GM23338 (cell line): Measurements from ENCODE around the gene ITIH5. TPM values are rescaled to one million over a fixed set of nuclear protein-coding genes. Genes with fewer than 3 reads are reported as not detected.

Source experiments
- ATAC-seq: fragments of 200-7000 bp; cut with Tn5 transposase; 3 replicates; pipeline ENCODE4 v1.9.1; 2020
- DNase-seq: peaks from one replicate; pipeline ENCODE4 v3.0.0-alpha.2; 2015; ENCODE audit warnings: low spot score
- H2AFZ ChIP-seq: fragments of 200-600 bp; sonication (generic); 2 replicates; pipeline ENCODE4 v1.8.0; 2016; ENCODE audit warnings: antibody characterized with exemption, mild to moderate bottlenecking, moderate library complexity
- H3F3A ChIP-seq: fragments of 200-600 bp; sonication (generic); replicated peaks from 2 replicates; pipeline ENCODE4 v1.8.0; 2017; ENCODE audit warnings: antibody characterized with exemption, mixed run types, low read depth
- H3K27ac ChIP-seq: fragments of 200-600 bp; sonication (generic); 2 replicates; pipeline ENCODE4 v1.6.1; 2016; ENCODE audit warnings: low read depth
- H3K27me3 ChIP-seq: fragments of 200-600 bp; sonication (generic); 2 replicates; pipeline ENCODE4 v1.8.0; 2016; ENCODE audit warnings: mild to moderate bottlenecking, mixed run types, moderate library complexity; ENCODE audit not compliant: insufficient read depth
- H3K36me3 ChIP-seq: fragments of 200-600 bp; sonication (generic); 2 replicates; pipeline ENCODE4 v1.8.0; 2016; ENCODE audit warnings: mild to moderate bottlenecking; ENCODE audit not compliant: insufficient read depth
- H3K4me1 ChIP-seq: fragments of 200-600 bp; sonication (generic); 2 replicates; pipeline ENCODE4 v1.8.0; 2016; ENCODE audit warnings: mild to moderate bottlenecking, moderate library complexity; ENCODE audit not compliant: insufficient read depth
- H3K4me2 ChIP-seq: fragments of 200-600 bp; sonication (generic); 2 replicates; pipeline ENCODE4 v1.7.1; 2017; ENCODE audit warnings: mixed run types
- H3K4me3 ChIP-seq: fragments of 200-600 bp; sonication (generic); 2 replicates; pipeline ENCODE4 v1.6.1; 2016; ENCODE audit warnings: mixed run types
- H3K79me2 ChIP-seq: fragments of 200-600 bp; sonication (generic); replicated peaks from 2 replicates; pipeline ENCODE4 v1.8.0; 2017; ENCODE audit warnings: mild to moderate bottlenecking; ENCODE audit not compliant: insufficient read depth
- H3K9me2 ChIP-seq: fragments of 200-600 bp; sonication (generic); 2 replicates; pipeline ENCODE4 v1.8.0; 2017; ENCODE audit not compliant: insufficient read depth
- H4K20me1 ChIP-seq: fragments of 200-600 bp; sonication (generic); replicated peaks from 2 replicates; pipeline ENCODE4 v1.8.0; 2017; ENCODE audit warnings: mild to moderate bottlenecking; ENCODE audit not compliant: insufficient read depth
- H3K27ac Mint-ChIP-seq: 2 replicates; pipeline ENCODE4 v1.8.0; 2020; ENCODE audit warnings: inconsistent platforms, mild to moderate bottlenecking, moderate library complexity, mixed read lengths
- H3K27me3 Mint-ChIP-seq: 3 replicates; pipeline ENCODE4 v1.8.0; 2022; ENCODE audit warnings: low read depth, mild to moderate bottlenecking, moderate library complexity, mixed read lengths, inconsistent platforms; ENCODE audit not compliant: insufficient read depth, poor library complexity
- H3K36me3 Mint-ChIP-seq: 3 replicates; pipeline ENCODE4 v1.8.0; 2021; ENCODE audit warnings: low read depth, mild to moderate bottlenecking, inconsistent platforms, moderate library complexity, mixed read lengths
- H3K4me1 Mint-ChIP-seq: 3 replicates; pipeline ENCODE4 v1.8.0; 2020; ENCODE audit warnings: mild to moderate bottlenecking, inconsistent platforms, mixed read lengths
- H3K4me3 Mint-ChIP-seq: 3 replicates; pipeline ENCODE4 v1.8.0; 2021; ENCODE audit warnings: moderate library complexity, mild to moderate bottlenecking, inconsistent platforms, mixed read lengths
- H3K9me3 Mint-ChIP-seq: 3 replicates; pipeline ENCODE4 v1.8.0; 2020; ENCODE audit warnings: moderate library complexity, mild to moderate bottlenecking, inconsistent platforms, mixed read lengths
- JUNB ChIP-seq: IDR thresholded peaks from one replicate; pipeline ENCODE4 v1.6.1; 2016; ENCODE audit warnings: antibody characterized with exemption; ENCODE audit not compliant: unreplicated experiment
- STAT1 ChIP-seq: IDR thresholded peaks from one replicate; pipeline ENCODE4 v1.6.1; 2016; ENCODE audit warnings: antibody characterized with exemption; ENCODE audit not compliant: unreplicated experiment
- ZNF331 ChIP-seq: fragments of 250-450 bp; sonication (Bioruptor Pico); IDR thresholded peaks from 2 replicates; pipeline ENCODE4 v1.5.0; 2020; ENCODE audit warnings: low read depth, mild to moderate bottlenecking, moderate library complexity
- polyA plus RNA-seq: library from polyadenylated mRNA; unstranded; fragments of >200 nt; fragmentation: Nextera tagmentation; extraction: Ambion mirVana; gene quantifications from 2 replicates; pipeline ENCODE4 v1.2.1, GENCODE V29; 2016
- total RNA-seq: library from RNA; depleted of rRNA; stranded (reverse); fragments of >200 nt; shearing (Covaris generic); gene quantifications from 2 replicates; pipeline ENCODE4 v1.2.3, GENCODE V29; 2014
- TF ChIP-seq, protein P1 (sequence below): IDR thresholded peaks from 2 replicates; pipeline ENCODE4 v1.6.1; 2016; ENCODE audit warnings: antibody characterized with exemption
- TF ChIP-seq, protein P2 (sequence below): fragments of 250-450 bp; sonication (Bioruptor Pico); IDR thresholded peaks from 2 replicates; pipeline ENCODE4 v1.5.0; 2020; ENCODE audit warnings: mild to moderate bottlenecking, moderate library complexity
- TF ChIP-seq, protein P3 (sequence below): IDR thresholded peaks from one replicate; pipeline ENCODE4 v1.6.1; 2018; ENCODE audit warnings: antibody characterized with exemption; ENCODE audit not compliant: unreplicated experiment
- TF ChIP-seq, protein P4 (sequence below), 2 experiments: fragments of 200-600 bp in 1 of 2; sonication (generic) in 1 of 2; conservative IDR thresholded peaks; 2 replicates each; pipeline versions ENCODE4 v1.5.1 to v1.6.1; 2016 to 2017; ENCODE audit warnings: antibody characterized with exemption in 2 of 2, low read depth in 2 of 2, mild to moderate bottlenecking in 2 of 2, moderate library complexity in 1 of 2

Gene ITIH5
- total and polyA plus RNA-seq, 2 experiments from 2014 or later = 0.99 to 2.2 TPM

DNA sequence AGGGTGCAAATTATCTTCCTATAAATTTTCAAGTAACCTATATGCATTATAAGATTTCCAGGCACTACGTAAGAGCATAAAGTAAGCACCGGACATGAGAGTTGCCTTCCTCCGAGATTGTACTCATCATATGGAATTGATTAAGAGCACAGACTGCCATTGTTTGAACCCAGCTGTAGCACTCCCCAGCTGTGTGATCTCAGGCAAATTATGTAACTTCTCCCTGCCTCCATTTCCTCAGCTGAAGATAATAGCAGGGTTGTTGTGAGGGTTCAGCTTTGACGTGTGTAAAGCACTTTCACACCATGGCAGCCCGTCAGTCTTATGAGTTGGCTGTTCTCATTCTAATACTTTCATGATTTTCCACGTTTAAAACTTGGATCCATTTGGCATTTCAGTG, 122.6 kb downstream of the ITIH5 start:
- H3K4me3 ChIP-seq = no peak overlapping the region
- no peaks in the 10 kb centered on the region for H4K20me1 ChIP-seq
- TF ChIP-seq, protein P1, sequence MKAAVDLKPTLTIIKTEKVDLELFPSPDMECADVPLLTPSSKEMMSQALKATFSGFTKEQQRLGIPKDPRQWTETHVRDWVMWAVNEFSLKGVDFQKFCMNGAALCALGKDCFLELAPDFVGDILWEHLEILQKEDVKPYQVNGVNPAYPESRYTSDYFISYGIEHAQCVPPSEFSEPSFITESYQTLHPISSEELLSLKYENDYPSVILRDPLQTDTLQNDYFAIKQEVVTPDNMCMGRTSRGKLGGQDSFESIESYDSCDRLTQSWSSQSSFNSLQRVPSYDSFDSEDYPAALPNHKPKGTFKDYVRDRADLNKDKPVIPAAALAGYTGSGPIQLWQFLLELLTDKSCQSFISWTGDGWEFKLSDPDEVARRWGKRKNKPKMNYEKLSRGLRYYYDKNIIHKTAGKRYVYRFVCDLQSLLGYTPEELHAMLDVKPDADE = no peak
- TF ChIP-seq, protein P2, sequence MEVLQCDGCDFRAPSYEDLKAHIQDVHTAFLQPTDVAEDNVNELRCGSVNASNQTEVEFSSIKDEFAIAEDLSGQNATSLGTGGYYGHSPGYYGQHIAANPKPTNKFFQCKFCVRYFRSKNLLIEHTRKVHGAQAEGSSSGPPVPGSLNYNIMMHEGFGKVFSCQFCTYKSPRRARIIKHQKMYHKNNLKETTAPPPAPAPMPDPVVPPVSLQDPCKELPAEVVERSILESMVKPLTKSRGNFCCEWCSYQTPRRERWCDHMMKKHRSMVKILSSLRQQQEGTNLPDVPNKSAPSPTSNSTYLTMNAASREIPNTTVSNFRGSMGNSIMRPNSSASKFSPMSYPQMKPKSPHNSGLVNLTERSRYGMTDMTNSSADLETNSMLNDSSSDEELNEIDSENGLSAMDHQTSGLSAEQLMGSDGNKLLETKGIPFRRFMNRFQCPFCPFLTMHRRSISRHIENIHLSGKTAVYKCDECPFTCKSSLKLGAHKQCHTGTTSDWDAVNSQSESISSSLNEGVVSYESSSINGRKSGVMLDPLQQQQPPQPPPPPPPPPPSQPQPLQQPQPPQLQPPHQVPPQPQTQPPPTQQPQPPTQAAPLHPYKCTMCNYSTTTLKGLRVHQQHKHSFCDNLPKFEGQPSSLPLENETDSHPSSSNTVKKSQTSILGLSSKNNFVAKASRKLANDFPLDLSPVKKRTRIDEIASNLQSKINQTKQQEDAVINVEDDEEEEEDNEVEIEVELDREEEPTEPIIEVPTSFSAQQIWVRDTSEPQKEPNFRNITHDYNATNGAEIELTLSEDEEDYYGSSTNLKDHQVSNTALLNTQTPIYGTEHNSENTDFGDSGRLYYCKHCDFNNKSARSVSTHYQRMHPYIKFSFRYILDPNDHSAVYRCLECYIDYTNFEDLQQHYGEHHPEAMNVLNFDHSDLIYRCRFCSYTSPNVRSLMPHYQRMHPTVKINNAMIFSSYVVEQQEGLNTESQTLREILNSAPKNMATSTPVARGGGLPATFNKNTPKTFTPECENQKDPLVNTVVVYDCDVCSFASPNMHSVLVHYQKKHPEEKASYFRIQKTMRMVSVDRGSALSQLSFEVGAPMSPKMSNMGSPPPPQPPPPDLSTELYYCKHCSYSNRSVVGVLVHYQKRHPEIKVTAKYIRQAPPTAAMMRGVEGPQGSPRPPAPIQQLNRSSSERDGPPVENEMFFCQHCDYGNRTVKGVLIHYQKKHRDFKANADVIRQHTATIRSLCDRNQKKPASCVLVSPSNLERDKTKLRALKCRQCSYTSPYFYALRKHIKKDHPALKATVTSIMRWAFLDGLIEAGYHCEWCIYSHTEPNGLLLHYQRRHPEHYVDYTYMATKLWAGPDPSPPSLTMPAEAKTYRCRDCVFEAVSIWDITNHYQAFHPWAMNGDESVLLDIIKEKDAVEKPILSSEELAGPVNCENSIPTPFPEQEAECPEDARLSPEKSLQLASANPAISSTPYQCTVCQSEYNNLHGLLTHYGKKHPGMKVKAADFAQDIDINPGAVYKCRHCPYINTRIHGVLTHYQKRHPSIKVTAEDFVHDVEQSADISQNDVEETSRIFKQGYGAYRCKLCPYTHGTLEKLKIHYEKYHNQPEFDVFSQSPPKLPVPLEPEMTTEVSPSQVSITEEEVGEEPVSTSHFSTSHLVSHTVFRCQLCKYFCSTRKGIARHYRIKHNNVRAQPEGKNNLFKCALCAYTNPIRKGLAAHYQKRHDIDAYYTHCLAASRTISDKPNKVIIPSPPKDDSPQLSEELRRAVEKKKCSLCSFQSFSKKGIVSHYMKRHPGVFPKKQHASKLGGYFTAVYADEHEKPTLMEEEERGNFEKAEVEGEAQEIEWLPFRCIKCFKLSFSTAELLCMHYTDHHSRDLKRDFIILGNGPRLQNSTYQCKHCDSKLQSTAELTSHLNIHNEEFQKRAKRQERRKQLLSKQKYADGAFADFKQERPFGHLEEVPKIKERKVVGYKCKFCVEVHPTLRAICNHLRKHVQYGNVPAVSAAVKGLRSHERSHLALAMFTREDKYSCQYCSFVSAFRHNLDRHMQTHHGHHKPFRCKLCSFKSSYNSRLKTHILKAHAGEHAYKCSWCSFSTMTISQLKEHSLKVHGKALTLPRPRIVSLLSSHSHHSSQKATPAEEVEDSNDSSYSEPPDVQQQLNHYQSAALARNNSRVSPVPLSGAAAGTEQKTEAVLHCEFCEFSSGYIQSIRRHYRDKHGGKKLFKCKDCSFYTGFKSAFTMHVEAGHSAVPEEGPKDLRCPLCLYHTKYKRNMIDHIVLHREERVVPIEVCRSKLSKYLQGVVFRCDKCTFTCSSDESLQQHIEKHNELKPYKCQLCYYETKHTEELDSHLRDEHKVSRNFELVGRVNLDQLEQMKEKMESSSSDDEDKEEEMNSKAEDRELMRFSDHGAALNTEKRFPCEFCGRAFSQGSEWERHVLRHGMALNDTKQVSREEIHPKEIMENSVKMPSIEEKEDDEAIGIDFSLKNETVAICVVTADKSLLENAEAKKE (CRISPR knock-in tag) = no peak
- TF ChIP-seq STAT1 (no peak), ZNF331 (CRISPR knock-in tag) (no peak), JUNB (no peak)
- TF ChIP-seq, protein P3, sequence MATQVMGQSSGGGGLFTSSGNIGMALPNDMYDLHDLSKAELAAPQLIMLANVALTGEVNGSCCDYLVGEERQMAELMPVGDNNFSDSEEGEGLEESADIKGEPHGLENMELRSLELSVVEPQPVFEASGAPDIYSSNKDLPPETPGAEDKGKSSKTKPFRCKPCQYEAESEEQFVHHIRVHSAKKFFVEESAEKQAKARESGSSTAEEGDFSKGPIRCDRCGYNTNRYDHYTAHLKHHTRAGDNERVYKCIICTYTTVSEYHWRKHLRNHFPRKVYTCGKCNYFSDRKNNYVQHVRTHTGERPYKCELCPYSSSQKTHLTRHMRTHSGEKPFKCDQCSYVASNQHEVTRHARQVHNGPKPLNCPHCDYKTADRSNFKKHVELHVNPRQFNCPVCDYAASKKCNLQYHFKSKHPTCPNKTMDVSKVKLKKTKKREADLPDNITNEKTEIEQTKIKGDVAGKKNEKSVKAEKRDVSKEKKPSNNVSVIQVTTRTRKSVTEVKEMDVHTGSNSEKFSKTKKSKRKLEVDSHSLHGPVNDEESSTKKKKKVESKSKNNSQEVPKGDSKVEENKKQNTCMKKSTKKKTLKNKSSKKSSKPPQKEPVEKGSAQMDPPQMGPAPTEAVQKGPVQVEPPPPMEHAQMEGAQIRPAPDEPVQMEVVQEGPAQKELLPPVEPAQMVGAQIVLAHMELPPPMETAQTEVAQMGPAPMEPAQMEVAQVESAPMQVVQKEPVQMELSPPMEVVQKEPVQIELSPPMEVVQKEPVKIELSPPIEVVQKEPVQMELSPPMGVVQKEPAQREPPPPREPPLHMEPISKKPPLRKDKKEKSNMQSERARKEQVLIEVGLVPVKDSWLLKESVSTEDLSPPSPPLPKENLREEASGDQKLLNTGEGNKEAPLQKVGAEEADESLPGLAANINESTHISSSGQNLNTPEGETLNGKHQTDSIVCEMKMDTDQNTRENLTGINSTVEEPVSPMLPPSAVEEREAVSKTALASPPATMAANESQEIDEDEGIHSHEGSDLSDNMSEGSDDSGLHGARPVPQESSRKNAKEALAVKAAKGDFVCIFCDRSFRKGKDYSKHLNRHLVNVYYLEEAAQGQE = no peak
- TF ChIP-seq, protein P4, sequence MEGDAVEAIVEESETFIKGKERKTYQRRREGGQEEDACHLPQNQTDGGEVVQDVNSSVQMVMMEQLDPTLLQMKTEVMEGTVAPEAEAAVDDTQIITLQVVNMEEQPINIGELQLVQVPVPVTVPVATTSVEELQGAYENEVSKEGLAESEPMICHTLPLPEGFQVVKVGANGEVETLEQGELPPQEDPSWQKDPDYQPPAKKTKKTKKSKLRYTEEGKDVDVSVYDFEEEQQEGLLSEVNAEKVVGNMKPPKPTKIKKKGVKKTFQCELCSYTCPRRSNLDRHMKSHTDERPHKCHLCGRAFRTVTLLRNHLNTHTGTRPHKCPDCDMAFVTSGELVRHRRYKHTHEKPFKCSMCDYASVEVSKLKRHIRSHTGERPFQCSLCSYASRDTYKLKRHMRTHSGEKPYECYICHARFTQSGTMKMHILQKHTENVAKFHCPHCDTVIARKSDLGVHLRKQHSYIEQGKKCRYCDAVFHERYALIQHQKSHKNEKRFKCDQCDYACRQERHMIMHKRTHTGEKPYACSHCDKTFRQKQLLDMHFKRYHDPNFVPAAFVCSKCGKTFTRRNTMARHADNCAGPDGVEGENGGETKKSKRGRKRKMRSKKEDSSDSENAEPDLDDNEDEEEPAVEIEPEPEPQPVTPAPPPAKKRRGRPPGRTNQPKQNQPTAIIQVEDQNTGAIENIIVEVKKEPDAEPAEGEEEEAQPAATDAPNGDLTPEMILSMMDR (conservative IDR thresholded peaks at IDR 0.05; ENCODE audit: low read depth in 2 of 2) = no peak
- H3K79me2 ChIP-seq = no peaks in the 10 kb centered on the region
- no peaks in the 10 kb centered on the region for H3K36me3 Mint-ChIP-seq
- H3K27me3 ChIP-seq = no peaks in the 10 kb centered on the region
- peaks cover 22% of the 10 kb centered on the region for H3K4me1 Mint-ChIP-seq
- ATAC-seq (no peak), DNase-seq (no peak)
- H2AFZ ChIP-seq = no peak overlapping the region
- H3K36me3 ChIP-seq = no peaks in the 10 kb centered on the region
- H3K27me3 Mint-ChIP-seq = peaks cover 15% of the 10 kb centered on the region
- peaks cover 9% of the 10 kb centered on the region; the same call in 1 of the 2 replicates for H3K4me1 ChIP-seq
- no peak overlapping the region for H3K4me2 ChIP-seq
- no peak overlapping the region for H3K4me3 Mint-ChIP-seq
- no peak overlapping the region for H3K27ac Mint-ChIP-seq
- no peak overlapping the region for H3K27ac ChIP-seq
- H3K9me2 ChIP-seq = peaks cover 5% of the 10 kb centered on the region; the same call in 1 of the 2 replicates
- no peaks in the 10 kb centered on the region for H3F3A ChIP-seq
- H3K9me3 Mint-ChIP-seq = no peaks in the 10 kb centered on the region
